HCT116 (cell line): ENCODE data around the gene PCDHB12. TPM values are rescaled to one million over a fixed set of nuclear protein-coding genes. Genes with fewer than 3 reads are reported as not detected.
A peak's percentile ranks its signal among the peaks of the same experiment; 100 is the strongest.
"Not testable (repeated sequence)": the region's sequence is repeated elsewhere in the genome, so short reads cannot be mapped to it uniquely, and the experiment has no call there.

Experiments
- ATAC-seq: fragments of 200-7000 bp; cut with Tn5 transposase; 2 replicates; pipeline ENCODE4 v1.9.1; 2020; ENCODE audit warnings: mild to moderate bottlenecking, moderate library complexity
- BruUV-seq: library from RNA; stranded (reverse); fragments of 400-500 nt; replicated peaks from 2 replicates; lab custom pipeline; 2021; lab: Mats Ljungman, UMichigan
- CTCF ChIA-PET: fragments of 300-600 bp; sonication (Branson Sonifier 250); formaldehyde crosslinking; loops from one replicate; lab custom pipeline; 2021; ENCODE audit warnings: antibody characterized with exemption; lab: Charles Lee
- POLR2A ChIA-PET: fragments of 300-600, 350-600 bp; sonication (Branson Sonifier 250); formaldehyde crosslinking; loops from one replicate; lab custom pipeline; 2021; ENCODE audit warnings: antibody characterized with exemption; lab: Charles Lee
- RAD21 ChIA-PET, 2 experiments: fragments of 300-600 bp; sonication (Branson Sonifier 250); formaldehyde crosslinking; loops; one replicate each; lab custom pipeline; 2023; ENCODE audit warnings: low total read pairs in 2 of 2; ENCODE audit not compliant: uncharacterized antibody in 2 of 2, unreplicated experiment in 2 of 2, low non-redundant PET in 1 of 2; lab: Charles Lee
- DNase-seq: peaks from one replicate; pipeline ENCODE4 v3.0.0-alpha.2; 2010; ENCODE audit warnings: low read depth, low spot score
- H2AFZ ChIP-seq: fragments of 200-600 bp; shearing (Covaris generic), sonication (generic); 2 replicates; pipeline ENCODE4 v1.6.1; 2017; ENCODE audit warnings: low read depth, mixed run types, mixed read lengths, antibody characterized with exemption, low read length; ENCODE audit not compliant: poor library complexity, severe bottlenecking
- H3K27ac ChIP-seq: 2 replicates; pipeline ENCODE4 v1.5.1; 2012; ENCODE audit warnings: low read depth, low read length
- H3K27me3 ChIP-seq: fragments of 200-600 bp; sonication (generic); 2 replicates; pipeline ENCODE4 v1.6.1; 2016; ENCODE audit warnings: mixed run types, low read length, mixed read lengths; ENCODE audit not compliant: insufficient read depth
- H3K36me3 ChIP-seq, 2 experiments: fragments of 200-500 bp in 1 of 2; fragments of 200-600 bp in 1 of 2; sonication (Bioruptor generic) in 1 of 2; sonication (generic) in 1 of 2; 2 replicates each; pipeline versions ENCODE4 v1.5.1 to v1.6.1; 2014 to 2016; ENCODE audit warnings: low read length in 2 of 2, inconsistent platforms in 1 of 2, mixed read lengths in 1 of 2, mixed run types in 1 of 2; ENCODE audit not compliant: insufficient read depth in 2 of 2, control insufficient read depth in 1 of 2
- H3K4me1 ChIP-seq, 2 experiments: fragments of 200-600 bp in 1 of 2; sonication (generic) in 1 of 2; 2 replicates each; pipeline versions ENCODE4 v1.5.1 to v1.6.1; 2012 to 2017; ENCODE audit warnings: low read length in 2 of 2, inconsistent platforms in 1 of 2, mild to moderate bottlenecking in 1 of 2, mixed read lengths in 1 of 2, mixed run types in 1 of 2, moderate library complexity in 1 of 2; ENCODE audit not compliant: insufficient read depth in 2 of 2, control insufficient read depth in 1 of 2
- H3K4me2 ChIP-seq: fragments of 200-600 bp; sonication (generic); 2 replicates; pipeline ENCODE4 v1.6.1; 2017; ENCODE audit warnings: mixed run types, low read length, mixed read lengths
- H3K4me3 ChIP-seq, 2 experiments: fragments of 200-600 bp in 1 of 2; sonication (generic) in 1 of 2; replicated peaks in 1 of 2; 2 replicates each; pipeline ENCODE4 v1.5.1; 2011 to 2016; ENCODE audit warnings: low read length in 2 of 2, control low read depth in 1 of 2, low read depth in 1 of 2, mild to moderate bottlenecking in 1 of 2, mixed read lengths in 1 of 2, mixed run types in 1 of 2
- H3K79me2 ChIP-seq: fragments of 200-600 bp; sonication (generic); 2 replicates; pipeline ENCODE4 v1.6.1; 2017; ENCODE audit warnings: mild to moderate bottlenecking, mixed run types, low read length, moderate library complexity, mixed read lengths; ENCODE audit not compliant: insufficient read depth
- H3K9ac ChIP-seq: fragments of 200-600 bp; sonication (generic); 2 replicates; pipeline ENCODE4 v1.6.1; 2016; ENCODE audit warnings: low read length, mixed read lengths
- H3K9me2 ChIP-seq: fragments of 200-600 bp; sonication (generic), shearing (Covaris generic); 2 replicates; pipeline ENCODE4 v1.6.1; 2017; ENCODE audit warnings: mixed run types, mild to moderate bottlenecking, moderate library complexity; ENCODE audit not compliant: insufficient read depth
- H3K9me3 ChIP-seq, 2 experiments: fragments of 200-500 bp in 1 of 2; fragments of 200-600 bp in 1 of 2; sonication (Bioruptor generic) in 1 of 2; sonication (generic) in 1 of 2; 2 replicates each; pipeline ENCODE4 v1.6.1; 2014 to 2017; ENCODE audit warnings: low read length in 2 of 2, mixed read lengths in 2 of 2, inconsistent platforms in 1 of 2, low read depth in 1 of 2, mild to moderate bottlenecking in 1 of 2, mixed run types in 1 of 2, moderate library complexity in 1 of 2; ENCODE audit not compliant: control insufficient read depth in 1 of 2, insufficient read depth in 1 of 2
- H4K20me1 ChIP-seq: fragments of 200-600 bp; sonication (generic), shearing (Covaris generic); 2 replicates; pipeline ENCODE4 v1.6.1; 2017; ENCODE audit warnings: mixed run types, mild to moderate bottlenecking, moderate library complexity; ENCODE audit not compliant: insufficient read depth
- CBX3 ChIP-seq: IDR thresholded peaks from 2 replicates; pipeline ENCODE4 v1.6.1; 2012; ENCODE audit warnings: low read depth
- CTCF ChIP-seq, 3 experiments: fragments of 200-600 bp in 1 of 3; sonication (generic) in 1 of 3; IDR thresholded peaks in 2 of 3; conservative IDR thresholded peaks in 1 of 3; 2 replicates each; pipeline ENCODE4 v1.5.1; 2012 to 2017; ENCODE audit warnings: low read depth in 2 of 3, low read length in 2 of 3, antibody characterized with exemption in 1 of 3, borderline replicate concordance in 1 of 3, control low read depth in 1 of 3, mild to moderate bottlenecking in 1 of 3, mixed read lengths in 1 of 3, mixed run types in 1 of 3, moderate library complexity in 1 of 3; ENCODE audit not compliant: insufficient read depth in 1 of 3
- RAD21 ChIP-seq: IDR thresholded peaks from 2 replicates; pipeline ENCODE4 v1.6.1; 2012; ENCODE audit warnings: low read depth, mild to moderate bottlenecking
- intact Hi-C: fragments of 100-400 bp; cut with micrococcal nuclease; formaldehyde crosslinking; loops from 2 replicates; pipeline ENCODE4 v1.10.0; 2022
- total RNA-seq: library from RNA; stranded (reverse); gene quantifications from one replicate; pipeline ENCODE4 v1.2.1, GENCODE V29; 2021; ENCODE audit not compliant: unreplicated experiment

The PCDHB12 gene
- total RNA-seq, 1 experiment from 2014 or later, result not detected

GRCh38 chr5:141186897-141187512, 21.5 kb upstream of the PCDHB12 start, which contains the start of gene PCDHB9:
TSS of gene PCDHB9 (plus strand) at chr5:141187161. CDS start at chr5:141187319, 158 bp downstream.
- DNase-seq (peak; percentile 6), ATAC-seq (no peak)
- intact Hi-C loops, result no loop called here
- Histone ChIP-seq H3K27me3 (no peaks in the 10 kb centered on the region), H3K9me2 (no peaks in the 10 kb centered on the region), H3K4me3 (no peak within 1 kb of the TSS), H4K20me1 (no peaks in the 10 kb centered on the region), H3K27ac (no peak within 1 kb of the TSS), H3K79me2 (no peaks in the 10 kb centered on the region), H2AFZ (no peak within 1 kb of the TSS), H3K4me1 (no peaks in the 10 kb centered on the region), H3K36me3 (no peaks in the 10 kb centered on the region), H3K9ac (no peak within 1 kb of the TSS), H3K4me2 (no peak within 1 kb of the TSS), H3K9me3 (no peaks in the 10 kb centered on the region)
- RAD21 ChIA-PET, result no interaction called here
- POLR2A ChIA-PET, result no interaction called here
- CTCF ChIA-PET, result interaction anchor here (0.6 to 1.4 kb wide), 4 partner anchors 10 to 981 kb away, joined by 3 to 5 read pairs (median 4); no protein-coding TSS in a partner anchor
- TF ChIP-seq RAD21 (peak; percentile 52), CTCF (IDR thresholded peaks at IDR 0.05 in 2 of 3, conservative IDR thresholded peaks at IDR 0.05 in 1 of 3; ENCODE audit: borderline replicate concordance in 1 of 3, insufficient read depth in 1 of 3, low read depth in 2 of 3, low read length in 2 of 3) (peak; percentile 44 to 78 (median 59); a peak in 5 of 6 replicates), CBX3 (no peak)
- no TSS peak for BruUV-seq

- H4K20me1 ChIP-seq, H3K9me3 ChIP-seq, CTCF ChIA-PET, intact Hi-C loops, H2AFZ ChIP-seq, DNase-seq, ATAC-seq, H3K27ac ChIP-seq, RAD21 ChIA-PET, H3K79me2 ChIP-seq, H3K9ac ChIP-seq, H3K9me2 ChIP-seq, H3K4me1 ChIP-seq, BruUV-seq, POLR2A ChIA-PET, H3K27me3 ChIP-seq, H3K36me3 ChIP-seq, H3K4me2 ChIP-seq, H3K4me3 ChIP-seq: not testable (repeated sequence)
Measured at GRCh38 chr5:141188682-141189081, 19.8 kb upstream of the PCDHB12 start.

- RAD21 ChIA-PET, result not testable (repeated sequence)
Measured at GRCh38 chr5:141189131-141189530, 19.4 kb upstream of the PCDHB12 start.

More at GRCh38 chr5:141189131-141189530, 19.4 kb upstream of the PCDHB12 start:
- H3K27me3 ChIP-seq, H3K4me3 ChIP-seq, BruUV-seq, H3K4me1 ChIP-seq, H3K79me2 ChIP-seq, H3K9ac ChIP-seq, CTCF ChIA-PET, DNase-seq, H3K36me3 ChIP-seq, H2AFZ ChIP-seq, H3K9me2 ChIP-seq, POLR2A ChIA-PET, ATAC-seq, H4K20me1 ChIP-seq, H3K9me3 ChIP-seq, H3K27ac ChIP-seq, H3K4me2 ChIP-seq, intact Hi-C loops: not testable (repeated sequence)
